ENCODE measurements around the gene AHI1.

The AHI1 gene

DNA sequence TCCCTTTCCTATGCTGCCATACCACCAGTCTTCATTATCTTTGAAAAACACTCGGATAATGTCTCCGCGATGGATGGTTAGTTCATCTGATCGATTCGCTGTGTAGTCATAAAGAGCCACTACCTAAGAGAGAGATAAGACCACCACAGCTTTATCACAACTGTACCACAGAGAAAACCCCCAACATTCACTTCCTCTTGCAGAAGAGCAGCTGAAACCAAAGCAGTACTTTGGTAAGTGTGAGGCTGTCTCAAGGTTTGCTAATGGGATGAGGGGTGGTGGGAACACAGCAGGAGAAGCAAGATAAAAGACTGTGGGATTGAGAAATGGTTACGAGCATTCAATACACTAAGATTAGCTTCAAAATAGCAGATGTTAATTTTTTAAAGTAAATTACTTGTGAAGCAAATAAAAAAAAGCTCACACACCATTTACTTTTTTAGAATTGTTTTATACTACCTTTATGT, 174.3 kb downstream of the AHI1 start:
- no peak for DNase-seq

DNA sequence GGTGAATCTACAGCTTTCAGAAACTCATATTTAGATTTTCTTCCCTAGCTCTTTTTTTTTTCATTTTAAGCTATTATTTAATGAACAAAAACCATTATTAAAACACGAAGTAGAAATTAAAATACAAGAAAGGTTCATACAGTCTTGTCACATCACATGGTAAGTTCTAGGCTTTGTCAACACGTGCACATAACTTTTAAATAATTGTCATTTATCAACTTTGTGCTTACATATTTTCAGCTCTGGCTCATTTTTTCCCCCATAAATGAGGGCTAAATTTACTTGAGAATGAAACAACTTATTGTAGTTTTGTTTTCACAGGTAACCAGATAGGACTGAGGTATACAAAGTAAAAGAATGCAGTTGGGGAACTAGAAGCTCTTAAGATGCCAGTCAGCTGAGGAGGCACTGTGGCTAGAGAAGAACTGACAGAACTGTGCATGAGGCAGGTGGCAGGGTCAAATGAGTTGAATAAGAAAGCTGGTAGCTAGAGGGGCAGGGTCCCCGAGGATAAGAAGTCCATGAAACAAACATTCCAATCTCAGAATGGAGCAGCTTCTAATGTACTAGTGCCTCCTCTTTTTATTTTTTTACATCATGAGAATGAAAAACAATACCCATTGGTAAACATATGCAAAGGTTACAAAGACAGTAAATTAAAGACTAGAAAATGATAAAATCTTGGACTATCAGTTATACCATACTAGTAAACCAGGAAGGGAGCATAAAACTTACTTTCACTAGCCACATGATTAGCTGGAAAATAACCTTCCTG, 174.9 kb downstream of the AHI1 start:
- DNase-seq = no peak

DNA sequence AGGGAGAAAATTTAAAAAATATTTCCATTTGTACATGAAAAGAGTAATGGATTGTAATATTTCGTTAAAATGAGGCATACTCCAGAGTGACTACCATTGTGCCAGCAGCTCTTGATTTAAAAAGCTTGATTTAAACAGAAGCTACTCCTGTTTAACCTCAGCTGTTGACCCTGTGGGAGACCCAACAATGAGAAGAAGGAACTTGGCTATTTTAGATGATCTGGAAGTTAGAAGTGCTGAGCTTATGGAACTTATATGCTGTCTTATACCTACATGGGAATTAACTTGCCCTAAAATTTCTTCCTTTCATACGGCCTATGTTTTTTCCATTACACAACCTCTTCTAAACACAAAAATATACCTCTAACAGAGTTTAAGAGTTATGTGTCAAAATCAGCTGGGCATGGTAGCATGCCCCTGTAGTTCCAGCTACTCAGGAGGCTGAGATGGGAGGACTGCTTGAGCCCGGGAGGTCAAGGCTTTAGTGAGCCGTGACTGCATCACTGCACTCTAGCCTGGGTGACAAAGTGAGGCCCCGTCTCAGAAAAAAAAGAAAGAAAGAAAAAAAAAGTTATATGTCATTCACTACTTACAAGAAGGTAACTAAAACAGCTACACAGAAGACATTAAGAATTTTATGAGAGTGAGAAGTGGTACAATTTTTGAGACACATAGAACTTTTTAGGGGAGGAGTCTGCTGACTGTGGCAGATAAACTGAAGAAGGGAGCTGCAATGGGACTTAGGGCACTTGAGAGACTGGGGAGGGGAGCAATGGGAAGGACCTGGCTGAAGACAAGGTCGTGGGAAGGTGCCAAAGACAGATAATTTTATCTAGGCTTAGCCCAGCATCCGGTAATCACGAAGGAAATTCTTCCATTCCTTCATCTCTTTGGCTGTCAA, 176.6 kb downstream of the AHI1 start:
- no peak for DNase-seq

DNA sequence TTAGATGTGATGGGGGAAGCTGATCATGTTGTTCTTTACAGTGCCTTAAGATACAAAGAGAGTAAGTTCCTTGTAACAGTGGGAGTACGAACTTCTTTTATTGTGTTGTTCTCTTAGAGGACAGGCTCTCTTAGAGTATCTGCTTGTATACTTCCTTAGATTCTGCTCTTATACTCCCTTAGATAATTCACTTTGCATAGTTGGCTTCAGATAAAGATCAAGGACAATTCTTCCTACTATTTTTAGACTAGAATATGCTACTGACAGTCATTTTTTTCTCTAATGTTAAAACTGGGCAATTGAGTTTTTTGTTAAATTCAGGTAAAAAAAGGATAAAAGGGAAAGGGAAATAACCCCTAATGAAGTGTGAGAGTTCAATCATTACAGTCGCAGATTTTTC, 177.7 kb downstream of the AHI1 start:
- no peak for DNase-seq

DNA sequence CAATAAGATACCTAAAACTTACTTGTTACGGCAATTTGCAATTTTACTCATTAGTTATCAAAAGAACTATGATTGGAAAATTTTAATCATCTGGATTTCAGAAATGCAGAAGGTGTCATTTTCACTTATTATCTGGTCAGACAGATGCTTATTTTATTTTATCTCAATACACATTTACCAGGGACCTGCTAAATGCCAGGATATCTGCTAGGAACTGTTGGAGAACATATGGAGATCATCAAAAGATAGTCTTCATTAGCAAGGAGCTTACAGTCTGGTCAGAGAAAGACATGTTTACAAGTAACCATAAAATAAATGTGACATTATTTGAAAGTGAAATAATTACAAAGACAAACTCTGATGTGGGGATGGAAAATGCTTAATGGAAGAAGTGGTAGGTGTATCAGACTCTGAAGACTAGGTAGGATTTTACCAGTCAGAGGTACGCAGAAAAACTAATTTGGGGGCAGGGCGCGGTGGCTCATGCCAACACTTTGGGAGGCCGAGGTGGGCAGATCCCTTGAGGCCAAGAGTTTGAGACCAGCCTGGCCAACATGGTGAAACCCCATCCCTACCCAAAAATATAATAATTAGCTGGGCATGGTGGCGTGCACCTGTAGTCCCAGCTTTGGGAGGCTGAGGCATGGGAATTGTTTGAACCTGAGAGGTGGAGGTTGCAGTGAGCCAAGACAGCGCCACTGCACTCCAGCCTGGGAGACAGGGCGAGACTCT, 178.6 kb downstream of the AHI1 start:
- DNase-seq = no peak

DNA sequence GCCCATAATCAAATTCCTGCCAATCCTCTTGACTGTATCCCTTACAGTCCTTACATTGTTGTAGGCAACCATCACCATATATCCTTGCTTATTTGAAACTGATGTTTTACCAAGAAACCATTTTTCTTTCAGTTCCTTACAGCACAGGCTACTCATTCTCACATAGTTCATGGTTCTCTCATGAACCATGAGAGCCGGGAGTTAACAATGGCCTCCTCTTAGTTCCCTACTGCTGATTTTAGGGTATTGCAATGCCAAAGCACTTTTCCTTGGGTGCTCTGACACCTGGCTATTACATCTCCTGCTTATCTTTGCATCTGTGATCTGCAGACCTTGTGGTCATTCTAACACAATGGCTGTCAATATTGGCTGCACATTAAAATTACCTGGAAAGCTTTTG, 183.0 kb downstream of the AHI1 start:
- no peak for DNase-seq

DNA sequence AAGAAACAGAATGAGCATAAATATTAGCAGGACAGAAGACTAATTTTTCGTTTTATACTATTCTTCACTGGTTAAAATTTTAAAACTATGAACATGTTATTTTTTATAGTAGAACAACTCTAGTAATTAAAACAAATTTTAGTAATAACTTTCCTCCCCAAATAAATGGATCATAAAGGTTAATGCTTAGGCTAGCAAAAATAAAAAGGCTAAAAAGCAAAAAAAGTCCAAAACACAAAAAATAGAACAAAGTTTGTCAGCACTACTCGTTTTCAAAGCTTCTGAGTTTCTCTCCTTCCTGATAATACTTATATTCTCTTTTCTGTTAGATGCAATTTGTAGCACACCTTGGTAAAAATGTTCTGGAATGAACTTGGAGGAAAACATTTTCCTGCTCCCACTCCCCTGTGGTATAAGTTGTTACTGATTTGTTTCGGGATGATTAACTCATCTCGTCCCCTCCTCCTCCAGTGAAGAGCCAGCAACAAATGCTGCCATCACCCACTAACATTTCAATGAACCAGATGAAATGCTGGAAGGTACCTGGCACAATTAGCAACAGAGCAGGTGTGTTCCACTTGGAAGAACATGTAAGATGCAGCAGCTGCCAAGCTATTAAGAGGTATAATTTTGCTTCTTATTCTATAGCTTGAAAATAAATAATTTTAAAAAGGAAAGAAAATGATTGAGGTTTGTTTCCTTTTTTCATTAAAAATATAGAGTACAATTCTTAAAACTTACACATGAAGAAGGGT, 185.9 kb downstream of the AHI1 start:
- no peak for DNase-seq

DNA sequence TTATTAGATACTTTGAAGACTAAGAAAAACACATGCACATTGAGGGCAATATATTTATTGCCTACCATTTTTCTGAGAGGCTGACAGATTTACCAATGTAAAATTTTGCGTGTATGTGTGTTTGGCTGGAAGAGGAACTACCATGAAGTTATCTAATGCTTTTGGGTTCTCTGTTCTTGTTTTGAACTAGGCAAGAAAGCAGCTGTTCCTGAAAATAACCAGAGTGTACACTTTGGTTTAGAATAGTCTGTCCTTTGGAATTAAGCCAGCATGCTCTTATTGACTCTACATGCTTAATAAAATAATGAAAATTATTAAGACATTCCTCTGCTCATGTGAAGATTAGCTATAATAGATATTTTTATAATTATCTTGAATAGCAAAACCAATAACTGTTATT, 187.2 kb downstream of the AHI1 start:
- no peak for DNase-seq

DNA sequence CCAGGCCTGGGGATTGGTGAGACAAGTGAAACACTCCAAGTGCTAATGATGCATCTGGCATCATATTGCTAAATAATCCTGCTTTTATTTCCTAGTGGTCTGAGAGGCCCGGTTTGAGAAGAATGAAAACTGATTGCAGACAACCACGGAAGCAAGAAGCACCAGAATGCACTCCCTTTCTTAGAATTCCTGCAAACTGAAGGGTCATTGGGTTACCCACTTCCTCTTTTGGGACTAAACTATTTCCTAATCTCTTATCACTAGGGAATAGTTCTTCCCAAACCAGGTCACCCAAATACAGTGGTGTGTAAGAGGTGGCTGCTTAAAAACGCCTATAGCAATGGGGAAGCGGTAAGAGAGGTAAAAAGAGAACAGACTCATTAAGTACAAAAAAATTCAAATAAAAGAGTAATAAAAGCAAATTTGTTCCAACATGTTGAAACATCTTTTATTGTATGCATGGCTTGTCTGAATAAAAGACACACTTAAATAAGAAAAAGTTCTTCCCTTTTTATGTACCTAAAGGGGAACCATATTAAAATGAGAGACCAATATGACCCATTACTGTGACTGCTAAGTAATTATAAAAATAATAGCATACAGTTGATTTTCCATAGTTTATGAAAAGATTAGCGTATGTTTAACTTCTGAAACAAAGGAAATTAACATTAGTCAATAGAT, 190.7 kb downstream of the AHI1 start:
- no peak for DNase-seq

DNA sequence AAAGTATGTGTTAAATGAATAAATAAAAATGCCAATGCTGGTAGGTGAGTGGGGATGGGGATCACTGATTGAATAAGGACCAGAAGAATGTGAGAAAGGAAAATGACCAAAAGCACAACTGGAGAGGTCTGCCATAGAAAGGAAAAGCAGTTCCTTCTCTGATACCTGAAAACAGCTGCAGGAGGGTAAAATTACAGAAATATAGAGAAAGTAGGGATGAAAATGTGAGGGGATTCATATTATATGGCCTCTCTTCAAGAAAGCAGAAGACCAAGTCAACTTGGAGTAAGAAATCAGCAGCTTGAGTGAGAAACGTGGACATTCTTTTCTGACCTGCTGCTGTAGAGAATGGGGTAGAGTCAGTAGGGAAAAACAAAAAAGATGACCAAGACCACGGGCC, 191.4 kb downstream of the AHI1 start:
- no peak for DNase-seq

DNA sequence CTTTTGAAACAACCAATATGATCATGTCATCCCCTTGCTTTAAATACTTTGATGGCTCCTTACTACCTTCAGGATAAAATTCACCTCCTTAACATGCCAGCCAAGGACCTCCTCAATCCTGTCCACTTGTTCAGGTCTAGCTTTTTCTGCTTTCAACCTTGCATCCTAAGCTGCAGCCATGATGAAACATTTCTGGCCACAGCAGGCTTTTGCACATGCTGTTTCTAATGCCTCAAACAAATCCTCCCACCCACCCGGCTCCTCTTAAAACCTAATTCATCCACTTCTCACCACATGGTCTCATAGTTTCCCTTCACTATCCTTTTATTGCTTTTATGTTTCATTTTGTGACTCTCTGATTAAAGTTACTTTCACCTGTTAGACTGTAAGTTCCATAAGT, 191.9 kb downstream of the AHI1 start:
- no peak for DNase-seq

DNA sequence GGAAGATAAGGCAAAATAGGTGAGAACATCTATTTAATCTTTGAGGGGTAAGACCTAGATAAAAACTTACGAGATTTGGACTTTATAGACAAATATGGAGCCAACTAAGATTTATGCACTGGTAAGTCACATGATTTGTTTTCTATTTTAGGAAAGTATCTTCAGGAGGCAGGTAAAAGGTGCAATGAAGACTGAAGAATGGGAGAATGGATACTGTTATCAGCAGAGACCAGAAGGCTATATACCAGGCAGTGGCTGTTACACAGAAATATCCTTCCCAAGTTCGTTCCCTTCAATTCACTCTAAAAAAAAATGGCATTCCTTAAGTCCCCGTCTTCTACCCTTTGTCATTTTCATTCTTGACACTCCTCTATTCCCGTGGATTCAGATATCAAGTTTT, 192.7 kb downstream of the AHI1 start:
- no peak for DNase-seq

DNA sequence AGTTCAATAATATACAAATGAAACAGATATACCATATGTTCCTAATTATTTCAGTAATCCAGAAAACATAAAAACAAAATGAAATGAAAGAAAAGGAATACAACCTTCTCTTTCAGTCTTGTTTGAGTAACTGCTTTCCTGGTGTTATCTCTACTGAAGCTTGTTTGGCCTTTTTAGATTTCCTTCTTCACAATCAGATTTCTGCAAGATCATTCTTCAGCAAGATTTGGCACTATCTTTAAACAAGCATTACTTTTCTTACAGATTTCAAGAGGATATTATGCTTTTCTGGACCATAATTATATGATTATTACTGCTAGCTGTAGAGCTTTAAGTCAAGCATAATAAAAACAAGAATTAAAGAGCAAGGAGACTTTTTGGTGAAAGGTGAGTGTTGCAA, 196.2 kb downstream of the AHI1 start:
- no peak for DNase-seq

DNA sequence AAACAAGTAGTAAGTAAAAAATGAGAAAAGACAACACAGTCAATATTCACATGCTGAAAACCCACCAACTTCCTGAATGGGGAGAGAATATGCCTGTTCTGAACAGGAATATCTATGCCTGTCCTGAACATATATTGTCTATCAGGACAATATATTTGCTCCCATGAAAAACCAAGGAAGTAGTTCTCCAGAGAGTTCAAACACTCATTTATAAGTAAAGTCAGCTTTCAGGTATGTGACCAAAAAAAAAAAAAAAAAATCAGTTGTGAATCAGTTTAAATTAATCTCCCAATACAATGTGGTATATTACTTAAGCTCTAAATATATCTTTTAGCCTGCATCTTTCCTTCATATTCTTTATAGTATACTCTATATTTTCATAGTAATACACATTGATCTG, 197.0 kb downstream of the AHI1 start:
- no peak for DNase-seq

DNA sequence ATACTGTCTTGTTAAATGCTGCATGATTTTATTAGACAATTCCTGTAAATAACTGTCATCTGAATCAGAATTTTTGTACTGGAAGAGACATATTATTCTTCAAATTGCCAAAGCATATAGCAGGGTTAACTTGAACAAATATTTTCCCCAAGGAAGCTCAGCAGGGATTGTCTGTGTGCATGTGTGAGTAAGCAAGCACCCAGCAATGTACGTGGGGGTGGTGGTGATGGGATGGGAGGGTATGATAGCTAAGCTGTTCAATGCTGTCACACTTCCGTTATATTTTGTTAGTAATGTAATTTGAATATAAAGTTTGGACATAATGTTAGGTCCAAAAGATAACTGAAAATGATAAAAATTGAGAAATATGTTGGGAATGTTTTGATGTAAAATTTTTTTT, 198.3 kb downstream of the AHI1 start:
- no peak for DNase-seq

DNA sequence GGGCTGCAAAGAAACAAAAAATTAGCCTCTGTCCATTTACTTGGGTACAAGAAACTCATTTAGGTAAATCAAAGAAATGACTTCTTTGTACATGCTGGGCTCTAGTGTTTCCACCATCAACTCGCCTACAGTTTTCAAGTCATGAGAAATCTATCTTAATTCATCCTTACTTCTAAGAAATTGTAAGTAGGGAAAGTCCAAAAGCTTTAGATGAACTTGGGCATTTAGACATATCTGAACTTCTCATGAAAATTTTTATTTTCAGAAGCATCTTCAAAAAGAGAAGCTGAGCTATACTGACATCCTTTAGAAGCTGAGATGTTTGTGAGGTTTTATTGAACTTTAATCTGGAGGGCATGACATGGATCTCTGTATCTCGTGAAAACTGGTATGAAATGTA, 199.1 kb downstream of the AHI1 start:
- DNase-seq = no peak

DNA sequence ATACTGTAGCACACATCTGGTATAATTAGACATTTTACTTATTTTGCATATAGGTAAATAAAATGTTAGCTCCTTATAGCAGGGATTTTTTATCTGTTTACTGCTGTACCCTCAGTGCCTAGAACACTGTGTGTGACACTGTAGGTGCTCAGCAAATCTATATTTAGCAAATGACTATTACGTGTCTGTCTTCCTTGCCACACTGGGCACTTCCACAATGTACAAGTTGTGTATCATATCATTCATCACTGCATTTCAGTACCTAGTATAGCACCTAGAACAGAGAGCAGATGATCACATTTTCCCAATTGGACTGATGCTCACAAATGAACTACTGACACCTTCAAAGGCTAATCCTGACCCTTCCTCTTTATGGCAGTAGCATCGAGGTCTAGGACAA, 200.8 kb downstream of the AHI1 start:
- DNase-seq = no peak

DNA sequence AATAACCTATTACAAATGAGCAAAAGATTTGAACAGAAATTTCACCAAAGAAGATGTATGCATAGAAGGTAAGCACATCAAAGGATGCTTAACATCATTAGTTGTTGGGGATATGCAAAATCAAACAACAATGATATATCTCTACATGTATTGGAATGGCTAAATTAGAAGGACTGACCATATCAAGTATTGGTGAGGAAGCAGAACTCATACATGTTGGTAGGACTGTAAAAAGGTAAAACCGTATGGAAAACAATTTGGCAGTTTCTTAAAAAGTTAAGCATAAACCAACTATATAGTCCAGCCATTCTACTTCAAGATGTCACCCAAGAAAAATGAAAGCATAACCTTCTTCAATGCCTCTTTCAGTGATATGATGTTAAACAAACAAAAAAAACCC, 202.5 kb downstream of the AHI1 start:
- DNase-seq = no peak

DNA sequence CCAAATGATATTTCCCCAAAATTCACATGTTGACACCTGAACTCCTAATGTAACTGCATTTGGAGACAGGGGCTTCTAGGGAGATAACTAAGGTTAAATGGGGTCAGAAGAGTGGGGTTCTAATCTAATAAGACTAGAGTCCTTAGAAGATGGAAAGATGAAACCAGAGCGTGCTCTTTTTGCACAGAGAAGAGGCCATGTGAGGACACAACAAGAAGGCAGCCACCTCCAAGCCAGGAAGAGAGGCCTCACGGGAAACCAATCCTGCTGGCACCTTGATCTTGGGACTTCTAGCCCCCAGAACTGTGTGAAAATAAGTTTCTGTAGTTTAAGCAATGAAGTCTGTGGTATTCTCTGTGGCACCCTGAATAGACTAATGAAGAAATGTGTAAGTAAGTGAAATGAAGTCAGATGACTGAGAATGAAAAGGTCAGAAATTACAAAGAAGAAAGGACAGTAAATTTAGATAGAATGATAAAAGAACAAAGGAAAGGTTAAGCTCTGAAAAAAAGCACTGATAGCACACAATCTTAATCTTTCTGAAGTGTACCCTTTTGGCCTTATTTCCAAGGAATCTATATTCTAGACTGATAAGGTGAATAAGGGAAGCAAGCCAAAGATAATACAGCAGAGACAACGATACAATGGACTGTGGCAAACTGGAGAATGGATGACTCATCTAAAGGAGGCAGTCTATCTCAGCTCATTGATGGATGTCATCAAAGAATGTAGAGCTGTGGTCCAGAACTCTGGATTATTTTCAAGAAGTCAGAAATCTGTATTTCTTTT, 206.1 kb downstream of the AHI1 start:
- no peak for DNase-seq

DNA sequence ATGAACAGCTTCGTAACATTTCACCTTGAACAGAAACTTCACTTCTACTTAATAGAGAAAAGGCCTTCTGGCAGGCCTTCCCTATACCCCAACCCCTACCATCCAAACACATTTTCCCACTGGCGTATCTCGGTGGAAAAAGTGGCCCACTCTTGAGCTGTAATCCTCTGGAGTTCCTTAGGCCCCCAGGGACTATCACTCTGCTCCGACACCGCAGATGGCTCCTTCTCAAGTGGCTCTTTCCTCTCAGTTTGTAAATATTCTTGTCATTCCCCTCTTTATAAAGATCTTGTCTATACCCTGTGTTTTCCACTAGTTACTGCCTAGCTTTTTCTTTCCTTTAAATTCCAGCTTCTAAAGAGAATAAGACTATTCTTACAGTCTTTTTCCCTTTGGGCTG, 207.7 kb downstream of the AHI1 start:
- DNase-seq = no peak

DNA sequence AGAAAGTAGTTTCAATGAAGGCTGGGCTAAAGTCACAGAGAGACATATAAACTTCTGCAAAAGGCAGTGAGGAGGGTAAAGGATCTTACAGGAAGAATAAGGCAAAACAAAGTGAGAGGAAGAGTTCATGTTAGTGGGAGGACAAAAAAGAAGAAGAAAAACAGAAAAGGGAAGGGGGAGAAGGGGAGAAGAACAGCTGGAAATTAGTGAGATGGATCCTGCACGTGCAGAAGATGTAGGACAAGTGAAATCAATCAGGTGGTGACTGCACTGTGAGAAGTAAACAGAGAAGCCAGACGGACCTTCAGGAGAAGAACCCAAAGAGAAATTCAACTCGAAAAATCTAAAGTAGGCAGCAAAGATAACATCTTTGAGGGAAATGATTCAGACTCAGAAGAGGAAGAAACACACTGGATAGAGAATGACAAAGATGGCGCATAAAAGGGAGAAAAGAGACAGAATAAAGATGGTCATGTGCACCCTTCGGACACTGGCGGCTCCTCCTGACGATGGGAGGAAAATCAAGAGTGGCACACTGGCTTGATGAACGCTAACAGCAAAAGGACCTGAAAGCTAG, 210.5 kb downstream of the AHI1 start:
- no peak for DNase-seq
